NK-92 (cell line): ENCODE measurements around the gene ADCY3.

ENCODE experiments used
- DNase-seq: peaks from one replicate; lab custom pipeline; 2025; ENCODE audit not compliant: unreplicated experiment; lab: John Stamatoyannopoulos, UW

Gene ADCY3

GRCh38 chr2:24832073-24832461 lies 88.0 kb downstream of the ADCY3 start:
- DNase-seq = no peak

DNA sequence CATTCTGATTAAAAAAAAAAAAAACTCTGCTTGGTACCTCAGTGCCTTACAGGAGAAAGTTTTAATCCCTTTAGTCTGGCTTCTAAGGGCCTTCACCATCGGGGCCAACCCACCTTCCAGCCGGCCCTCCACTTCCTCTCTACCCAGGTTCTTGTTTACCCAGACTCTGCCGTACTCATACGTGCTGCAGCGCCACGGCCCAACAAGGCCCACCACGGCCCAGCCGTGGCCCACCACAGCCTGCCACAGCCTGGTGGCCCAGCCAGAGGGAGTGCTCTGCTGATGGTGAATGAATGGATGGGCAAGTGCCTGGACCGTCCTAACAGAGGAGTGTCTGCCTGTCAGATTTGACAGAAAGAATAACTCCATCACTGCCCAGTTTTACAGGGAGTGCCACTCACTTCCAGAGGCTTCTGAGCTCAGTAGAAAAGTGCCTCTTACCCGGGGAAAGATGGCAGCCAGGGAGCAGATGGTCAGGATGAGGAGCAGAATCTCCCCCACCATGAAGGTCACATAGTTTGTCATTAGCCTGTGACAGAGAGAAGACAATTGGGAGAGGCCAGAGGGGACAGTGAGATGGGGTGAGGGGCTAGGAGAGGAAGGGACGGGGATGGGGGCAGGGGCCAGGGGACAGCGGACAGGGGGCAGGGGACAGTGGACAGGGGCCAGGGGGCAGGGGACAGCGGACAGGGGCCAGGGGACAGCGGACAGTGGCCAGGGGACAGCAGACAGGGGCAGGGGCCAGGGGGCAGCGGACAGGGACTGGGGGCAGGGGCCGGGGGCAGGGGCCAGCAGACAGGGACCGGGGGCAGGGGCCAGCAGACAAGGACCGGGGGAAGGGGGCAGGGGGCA lies 88.6 kb downstream of the ADCY3 start:
- no peak for DNase-seq

DNA sequence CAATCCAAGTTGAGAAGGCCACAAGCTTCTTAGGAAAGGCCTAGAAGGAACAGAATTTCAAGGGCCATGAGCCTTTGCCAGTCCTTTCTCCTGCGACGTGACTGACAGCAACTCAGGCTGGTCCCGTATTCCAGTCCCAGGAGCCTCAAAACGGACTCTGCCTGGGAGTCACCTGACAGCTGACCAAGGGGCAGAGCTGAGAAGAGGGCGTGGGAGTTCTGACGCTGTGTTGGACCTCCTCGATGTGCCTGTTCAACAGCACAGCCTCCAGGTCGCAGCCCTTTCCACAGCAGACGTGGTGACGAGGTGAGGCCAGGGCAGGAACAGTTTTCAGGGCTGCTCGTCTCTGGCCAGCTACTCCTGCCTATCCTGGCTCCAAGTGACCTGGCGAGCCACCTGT lies 89.3 kb downstream of the ADCY3 start:
- no peak for DNase-seq

DNA sequence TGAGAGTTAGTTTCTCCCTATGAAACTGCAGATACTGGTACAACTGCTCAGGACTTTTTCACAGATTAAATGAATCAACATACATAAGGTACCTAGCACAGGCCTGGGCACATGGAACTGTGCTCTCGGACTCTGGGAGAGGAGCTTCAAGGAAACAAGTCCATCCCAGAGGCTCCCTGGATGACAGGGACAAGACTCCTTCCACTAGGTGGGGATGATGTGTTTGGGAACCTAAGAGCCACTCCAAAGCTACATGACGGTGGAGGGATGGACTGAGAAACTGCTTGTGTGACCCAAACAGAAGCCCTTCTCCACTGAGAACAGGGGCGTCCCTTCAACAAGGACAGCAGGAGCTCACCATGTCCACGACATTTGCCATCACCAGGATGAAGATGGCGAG lies 89.7 kb downstream of the ADCY3 start:
- no peak for DNase-seq

DNA sequence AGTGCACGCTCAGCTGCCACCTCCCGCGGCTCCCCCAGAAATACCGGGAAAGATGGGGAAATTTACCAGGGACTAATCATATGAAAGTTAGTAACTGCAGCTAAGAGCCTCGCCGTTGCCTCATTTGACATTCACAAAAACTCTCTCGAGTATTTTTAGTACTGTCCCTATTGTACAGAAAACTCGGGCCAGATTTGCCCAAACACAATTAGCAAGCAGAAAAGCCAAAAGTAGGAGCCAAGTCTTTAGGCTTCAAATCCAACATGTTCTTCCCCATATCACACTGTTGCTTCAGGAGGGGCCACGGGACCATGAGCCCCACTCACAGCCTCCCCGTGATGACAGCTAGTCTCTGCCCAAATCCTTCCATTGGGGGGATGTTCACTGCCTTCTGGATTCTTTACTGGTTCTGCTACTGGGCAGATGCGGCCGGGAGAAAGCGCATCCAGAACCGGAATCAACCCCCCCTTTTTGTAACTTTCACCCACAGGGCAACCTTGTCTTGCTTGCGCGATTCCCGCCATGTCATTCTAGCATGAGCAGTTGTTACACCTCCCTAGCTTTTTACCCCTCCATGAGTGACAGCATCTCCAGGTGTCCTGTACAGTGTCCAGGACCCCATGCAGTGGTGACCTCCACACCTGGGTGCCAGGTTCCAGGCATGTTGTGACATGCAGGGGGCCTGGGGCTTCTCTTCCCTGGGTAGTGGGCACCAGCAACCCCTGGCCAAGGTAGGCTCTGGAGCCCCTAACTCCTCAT lies 91.6 kb downstream of the ADCY3 start:
- DNase-seq = no peak

DNA sequence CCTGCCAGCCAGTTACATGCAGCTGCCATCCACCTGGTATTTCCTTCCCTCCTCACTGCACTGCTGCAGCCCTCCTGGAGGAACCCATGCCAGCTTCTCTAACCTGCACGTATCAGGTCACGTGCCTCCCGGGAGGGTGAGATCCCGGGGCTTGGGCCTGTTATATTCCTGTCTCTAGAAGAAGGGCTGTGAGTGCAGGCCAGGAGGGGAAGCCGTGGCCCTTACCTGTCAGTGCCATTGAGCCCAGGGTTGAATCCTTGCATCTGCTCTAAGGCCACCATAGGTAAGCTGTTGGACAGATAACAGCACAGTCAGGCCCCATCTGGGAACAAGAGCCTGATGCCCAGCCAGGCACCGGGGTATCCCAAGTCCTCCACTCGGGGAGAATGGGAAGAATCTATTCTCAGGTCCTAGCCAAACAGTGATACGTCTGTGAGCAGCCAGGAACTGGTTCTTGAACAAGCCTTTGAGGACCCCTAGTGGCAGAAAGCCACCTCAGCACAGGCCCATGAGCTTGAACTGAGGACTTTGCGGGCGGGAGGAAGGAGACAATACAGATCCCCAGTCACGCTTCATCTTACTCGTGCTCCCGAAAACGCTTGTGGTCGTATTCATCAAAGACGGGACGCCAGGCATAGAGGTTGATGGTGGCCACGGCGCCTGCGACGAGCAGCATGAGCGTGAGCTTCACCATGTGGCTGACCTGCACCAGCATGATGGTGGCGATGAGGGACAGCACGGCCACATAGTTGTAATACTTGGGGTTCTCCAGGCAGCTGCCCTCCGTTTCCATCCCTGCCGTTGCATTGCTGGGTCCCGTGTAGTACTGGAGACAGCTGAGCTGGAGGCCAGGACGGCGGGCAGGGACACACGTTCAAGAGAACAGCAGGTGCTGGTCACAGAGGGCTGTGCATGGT lies 92.5 kb downstream of the ADCY3 start:
- DNase-seq = no peak

- DNase-seq = no peak
These were observed 93.3 kb downstream of the ADCY3 start for GRCh38 chr2:24826773-24827145.

GRCh38 chr2:24825883-24826772 lies 93.9 kb downstream of the ADCY3 start:
- DNase-seq = no peak

- no peak for DNase-seq
These were observed 94.8 kb downstream of the ADCY3 start for GRCh38 chr2:24824966-24825882.

GRCh38 chr2:24824071-24824588 lies 95.9 kb downstream of the ADCY3 start:
- no peak for DNase-seq

- DNase-seq = no peak
These were observed 97.9 kb downstream of the ADCY3 start for GRCh38 chr2:24822049-24822706.

DNA sequence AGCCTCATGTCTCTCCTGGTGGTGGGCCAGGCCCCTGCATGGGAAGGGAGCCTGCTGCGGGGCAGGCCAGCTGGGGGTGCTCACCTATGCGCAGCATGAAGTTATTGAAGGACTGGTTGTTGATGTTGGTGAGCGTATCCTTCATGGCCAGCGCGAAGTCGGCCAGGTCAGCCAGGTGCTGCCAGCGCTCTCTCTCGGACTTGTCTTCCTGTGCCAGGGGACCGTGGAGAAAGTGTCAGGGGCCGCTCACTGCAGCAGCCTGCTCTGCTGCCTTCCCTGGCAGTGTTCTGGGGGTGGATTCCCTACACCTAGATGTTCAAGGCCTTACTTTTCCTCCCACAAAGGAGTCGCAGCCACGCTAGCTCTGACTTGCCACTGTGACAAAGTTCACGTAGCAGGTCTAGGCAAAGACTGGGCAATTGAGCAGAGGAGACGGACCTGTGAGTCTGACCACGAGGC lies 98.6 kb downstream of the ADCY3 start:
- no peak for DNase-seq

DNA sequence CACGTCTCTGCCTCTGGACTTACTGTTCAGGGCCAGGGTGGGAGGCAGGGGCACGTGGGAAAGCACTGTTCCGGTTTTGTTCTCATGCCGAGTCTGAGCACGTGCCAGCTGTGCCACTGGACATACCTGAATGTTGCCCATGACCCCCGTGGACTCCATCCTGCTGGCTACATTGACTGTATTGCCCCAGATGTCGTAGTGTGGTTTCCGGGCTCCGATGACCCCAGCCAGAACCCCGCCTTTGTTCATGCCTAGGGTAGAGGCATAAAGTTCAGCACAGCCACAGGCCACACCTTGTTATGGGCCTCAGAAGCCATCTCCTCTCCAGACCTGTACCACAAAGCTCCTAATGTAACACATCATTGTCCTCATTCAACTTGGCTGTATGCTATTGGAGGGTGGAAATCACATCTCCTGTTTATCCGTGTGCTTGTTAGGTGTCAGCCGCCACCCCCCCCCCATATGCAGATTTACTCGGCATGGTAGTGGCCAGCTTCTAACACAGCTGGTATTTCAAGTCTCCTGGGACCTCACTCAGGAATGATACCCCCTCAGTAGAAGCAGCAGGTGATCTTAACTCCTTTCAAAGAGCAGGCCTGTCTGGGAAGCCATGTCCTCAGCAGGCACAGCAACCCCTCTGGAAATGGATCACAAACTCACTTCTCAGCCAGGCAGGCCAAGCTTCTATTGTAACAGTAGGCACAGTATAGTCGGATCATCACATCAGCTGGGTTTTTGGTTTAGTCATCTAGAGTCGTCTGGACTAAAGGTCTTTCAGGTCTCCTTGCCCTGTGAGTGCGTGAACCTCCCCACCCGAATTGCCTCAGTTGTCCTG lies 99.2 kb downstream of the ADCY3 start:
- no peak for DNase-seq

GRCh38 chr2:24820175-24820513 lies 99.9 kb downstream of the ADCY3 start:
- DNase-seq = no peak

DNA sequence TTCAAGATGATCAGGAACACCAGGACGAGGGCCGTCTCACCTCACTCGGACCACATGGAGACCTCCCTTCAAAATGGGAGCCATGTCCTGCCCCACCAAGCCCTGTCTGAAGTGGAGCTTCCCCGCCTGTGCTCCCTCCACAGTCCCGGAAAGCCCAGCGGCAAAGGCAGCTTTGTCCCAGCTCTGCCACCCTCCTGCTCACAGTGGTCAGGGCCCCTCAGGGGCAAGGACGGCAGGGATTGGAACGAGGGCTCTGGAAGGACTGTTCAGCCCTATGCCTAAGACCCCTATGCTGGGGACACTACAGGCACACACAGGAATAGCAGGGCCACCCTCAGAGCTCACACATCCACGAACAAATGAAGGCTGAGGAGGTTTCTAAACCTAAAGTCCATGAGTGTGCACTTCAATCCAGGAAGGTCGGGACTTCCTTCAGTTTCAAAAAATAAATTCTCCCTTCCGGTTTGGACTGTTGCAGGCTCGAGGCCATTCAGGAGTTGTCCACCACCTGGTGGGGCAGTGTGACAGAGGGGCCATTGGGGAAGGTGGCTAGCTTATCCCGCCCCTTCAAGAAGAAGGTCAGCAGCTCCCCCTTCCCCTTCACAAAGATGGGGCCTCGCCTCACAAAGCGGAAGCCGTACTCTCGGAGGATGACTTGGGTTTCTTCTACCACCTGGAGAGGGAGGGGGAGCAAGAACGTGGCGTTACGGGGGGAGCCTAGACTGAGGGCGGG lies 100.4 kb downstream of the ADCY3 start:
- DNase-seq = no peak

GRCh38 chr2:24818721-24819167 lies 101.3 kb downstream of the ADCY3 start:
- no peak for DNase-seq

GRCh38 chr2:24816884-24817283 lies 103.2 kb downstream of the ADCY3 start:
- DNase-seq = no peak
